Left forelimb (tissue), 1 donor: Measurements from ENCODE around the gene KRTAP22-2.

Experiments
- DNase-seq: peaks from one replicate; pipeline ENCODE4 v3.0.0-alpha.2; 2018; ENCODE audit warnings: low spot score

The KRTAP22-2 gene

GRCh38 chr21:30563072-30563471 lies 27.1 kb downstream of the KRTAP22-2 start:
- DNase-seq, result no peak

GRCh38 chr21:30561957-30562356 lies 28.2 kb downstream of the KRTAP22-2 start:
- DNase-seq, result no peak

GRCh38 chr21:30561264-30561895 lies 28.8 kb downstream of the KRTAP22-2 start, which contains the start of gene KRTAP19-7:
KRTAP19-7 (minus strand) TSS chr21:30561314; CDS start chr21:30561289, 25 bp downstream.
- DNase-seq, result no peak

- no peak for DNase-seq
Observed at GRCh38 chr21:30555095-30555494, 35.1 kb downstream of the KRTAP22-2 start.

GRCh38 chr21:30552782-30553181 lies 37.4 kb downstream of the KRTAP22-2 start:
- DNase-seq, result no peak

- no peak for DNase-seq
Observed at GRCh38 chr21:30541764-30542163, 48.4 kb downstream of the KRTAP22-2 start, which contains the start of gene KRTAP19-6. KRTAP19-6 (minus strand) TSS chr21:30541864; CDS start chr21:30541833, 31 bp downstream.
